HepG2 (cell line): ENCODE data around the gene C19orf38. TPM values are rescaled to one million over a fixed set of nuclear protein-coding genes. Genes with fewer than 3 reads are reported as not detected.

Source experiments
- ATAC-seq: fragments of 200-7000 bp; cut with Tn5 transposase; 3 replicates; pipeline ENCODE4 v1.9.1; 2020; ENCODE audit warnings: mild to moderate bottlenecking, moderate library complexity
- BruUV-seq: library from RNA; stranded (reverse); fragments of 400-500 nt; replicated peaks from 2 replicates; lab custom pipeline; 2021; lab: Mats Ljungman, UMichigan
- CTCF ChIA-PET: fragments of 300-600 bp; formaldehyde crosslinking; extraction: SDS; loops from one replicate; lab custom pipeline; 2021; ENCODE audit warnings: low total read pairs, inconsistent platforms, low intra/inter-chr PET ratio; lab: Yijun Ruan, JAX
- POLR2A ChIA-PET: fragments of 350-600 bp; sonication (Branson Sonifier 250); formaldehyde crosslinking; loops from one replicate; lab custom pipeline; 2020; ENCODE audit warnings: antibody characterized with exemption, inconsistent platforms; lab: Yijun Ruan, JAX
- DNase-seq: peaks from one replicate; pipeline ENCODE4 v3.0.0-alpha.2; 2015; ENCODE audit warnings: low spot score
- FAIRE-seq: peaks from 3 replicates; lab custom pipeline; 2011; peaks lifted over from hg19 to GRCh38; lab: Jason Lieb, UNC
- H2AFZ ChIP-seq: one replicate; pipeline ENCODE4 v1.6.1; 2011; ENCODE audit warnings: low read length, inconsistent platforms
- H3K27ac ChIP-seq: fragments of 300-600 bp; 3 replicates; pipeline ENCODE4 v1.8.0; 2011; ENCODE audit warnings: mixed run types, mild to moderate bottlenecking, mixed read lengths, low read length, inconsistent platforms; ENCODE audit not compliant: insufficient read depth; ENCODE audit errors: extremely low read length
- H3K27me3 ChIP-seq, 2 experiments: fragments of 200-600 bp in 1 of 2; 2 replicates in 1 of 2; 3 replicates in 1 of 2; pipeline versions ENCODE4 v1.6.0 to v1.8.0; 2011; ENCODE audit warnings: low read length in 2 of 2, mild to moderate bottlenecking in 2 of 2, moderate library complexity in 2 of 2, inconsistent platforms in 1 of 2; ENCODE audit not compliant: insufficient read depth in 2 of 2, control insufficient read depth in 1 of 2
- H3K36me3 ChIP-seq, 2 experiments: fragments of 200-600 bp in 1 of 2; replicated peaks in 1 of 2; 2 replicates in 1 of 2; 3 replicates in 1 of 2; pipeline versions ENCODE4 v1.5.1 to v1.8.0; 2011; ENCODE audit warnings: low read length in 2 of 2, inconsistent platforms in 1 of 2; ENCODE audit not compliant: insufficient read depth in 2 of 2, control insufficient read depth in 1 of 2
- H3K4me1 ChIP-seq: 2 replicates; pipeline ENCODE4 v1.5.1; 2012; ENCODE audit warnings: low read length, inconsistent platforms; ENCODE audit not compliant: insufficient read depth
- H3K4me2 ChIP-seq: 2 replicates; pipeline ENCODE4 v1.6.0; 2011; ENCODE audit warnings: low read depth, low read length, inconsistent platforms
- H3K4me3 ChIP-seq, 3 experiments: fragments of 200-600 bp in 1 of 3; sonication (generic), shearing (Covaris generic) in 1 of 3; replicated peaks in 1 of 3; 2 replicates each; pipeline ENCODE4 v1.5.1; 2011 to 2016; ENCODE audit warnings: low read length in 3 of 3, inconsistent platforms in 2 of 3, low read depth in 2 of 3, mild to moderate bottlenecking in 2 of 3, control low read depth in 1 of 3, mixed read lengths in 1 of 3; ENCODE audit not compliant: insufficient read depth in 1 of 3
- H3K79me2 ChIP-seq: one replicate; pipeline ENCODE4 v1.6.1; 2011; ENCODE audit warnings: low read length, inconsistent platforms; ENCODE audit not compliant: insufficient read depth
- H3K9ac ChIP-seq: 2 replicates; pipeline ENCODE4 v1.6.0; 2011; ENCODE audit warnings: mild to moderate bottlenecking, low read depth, low read length, inconsistent platforms; ENCODE audit not compliant: insufficient read depth
- H3K9me3 ChIP-seq: 2 replicates; pipeline ENCODE4 v1.5.1; 2012; ENCODE audit warnings: mild to moderate bottlenecking, low read length
- H4K20me1 ChIP-seq: 2 replicates; pipeline ENCODE4 v1.6.0; 2011; ENCODE audit warnings: inconsistent platforms, mild to moderate bottlenecking, low read length, moderate library complexity; ENCODE audit not compliant: insufficient read depth
- STAT5B ChIP-seq: sonication (generic); formaldehyde crosslinking; IDR thresholded peaks from 2 replicates; pipeline ENCODE4 v1.4.0; 2020; ENCODE audit warnings: missing genetic modification reagents
- ZNF460 ChIP-seq: sonication (generic); formaldehyde crosslinking; IDR thresholded peaks from 2 replicates; pipeline ENCODE4 v1.5.1; 2020; ENCODE audit warnings: missing genetic modification reagents, mild to moderate bottlenecking, borderline replicate concordance
- WGBS: methylation state at CpG from one replicate; pipeline ENCODE4 v1.1.6; 2017; ENCODE audit warnings: low lambda C conversion rate; 5-methylcytosine and 5-hydroxymethylcytosine counted together
- in situ Hi-C: cut with HindIII; loops from 2 replicates; pipeline ENCODE4 v1.10.0; 2017; ENCODE audit warnings: low pct_unique_long_range_greater_than_20kb; ENCODE audit not compliant: extremely low pct_ligation_motif_present
- intact Hi-C: fragments of 100-400 bp; cut with micrococcal nuclease; formaldehyde crosslinking; loops from one replicate; pipeline ENCODE4 v1.10.0; 2022; ENCODE audit not compliant: unreplicated experiment
- polyA plus RNA-seq, 8 experiments: library from polyadenylated mRNA; depleted of rRNA in 3 of 8; stranded (reverse) in 7 of 8; unstranded in 1 of 8; fragments of >200 nt; fragmentation: Illumina TruSeq in 4 of 8; extraction: Trizol in 4 of 8; gene quantifications; 2 replicates each; pipeline versions ENCODE4 v1.2.1 to v1.2.3, GENCODE V29; 2011 to 2016; ENCODE audit warnings: low read depth in 4 of 8, missing spikeins in 1 of 8, mixed read lengths in 1 of 8; ENCODE audit not compliant: insufficient read depth in 1 of 8
- total RNA-seq, 5 experiments: library from RNA; depleted of rRNA; stranded (reverse); fragments of >200 nt; fragmentation: Illumina TruSeq; extraction: Trizol; gene quantifications; 2 replicates each; pipeline ENCODE4 v1.2.3, GENCODE V29; 2016; ENCODE audit warnings: low read depth in 1 of 5
- TF ChIP-seq, protein P1 (sequence below): sonication (generic); formaldehyde crosslinking; IDR thresholded peaks from 2 replicates; pipeline ENCODE4; 2020; ENCODE audit warnings: missing genetic modification reagents, mild to moderate bottlenecking, borderline replicate concordance
- TF ChIP-seq, protein P2 (sequence below): sonication (generic); formaldehyde crosslinking; IDR thresholded peaks from 2 replicates; pipeline ENCODE4 v1.8.0; 2022; ENCODE audit warnings: missing genetic modification reagents, low read depth, mild to moderate bottlenecking, borderline replicate concordance

C19orf38 gene
- total and polyA plus RNA-seq, 2 of the 13 experiments (the other 11 are each of a cell fraction or from before 2014, with no cell fraction given), result 0.11 TPM; not detected in 1

DNA sequence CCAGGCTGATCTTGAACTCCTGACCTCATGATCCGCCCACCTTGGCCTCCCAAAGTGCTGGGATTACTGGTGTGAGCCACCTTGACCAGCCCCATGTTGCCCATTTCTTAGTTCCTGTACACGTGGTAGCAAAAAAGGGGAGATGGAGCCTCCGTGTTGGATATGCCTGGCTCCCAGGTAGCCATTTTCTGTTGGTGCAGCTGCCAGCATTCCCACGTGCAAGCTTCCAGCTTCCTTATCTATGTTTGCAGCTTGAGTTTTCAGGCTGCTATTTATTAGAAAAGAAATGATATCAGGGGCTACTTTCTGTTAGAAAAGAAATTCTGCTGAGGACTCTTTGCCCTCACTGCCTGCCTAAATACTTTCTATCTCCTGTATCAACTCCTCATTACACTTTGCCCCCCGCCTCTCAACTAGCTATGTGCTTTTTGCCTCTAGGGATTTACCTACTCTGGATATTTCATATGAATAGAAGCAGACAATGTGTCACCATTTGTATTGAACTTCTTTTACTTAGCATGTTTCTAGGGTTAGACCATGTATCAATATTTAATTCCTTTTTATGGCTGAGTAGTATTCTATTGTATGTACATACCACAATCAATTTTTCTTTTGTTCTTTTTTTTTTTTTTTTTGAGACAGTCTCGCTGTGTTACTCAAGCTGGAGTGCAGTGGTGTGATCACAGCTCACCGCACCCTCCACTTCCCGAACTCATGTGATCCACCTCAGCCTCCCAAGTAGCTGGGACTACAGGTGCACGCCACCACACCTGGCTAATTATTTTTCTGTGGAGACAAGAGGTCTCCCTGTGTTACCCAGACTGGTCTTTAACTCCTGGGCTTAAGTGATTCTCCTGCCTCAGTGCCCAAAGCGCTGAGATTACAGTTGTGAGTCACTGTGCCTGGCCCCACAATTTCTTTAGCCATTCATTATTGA, 8.8 kb upstream of the C19orf38 start:
- 62% methylated on average over 10 of the region's 10 CpGs for WGBS
- ATAC-seq, result no peak
- H3K4me2 ChIP-seq, result peak overlapping the region; percentile 33; the same call in 1 of the 2 replicates
- no peaks in the 10 kb centered on the region for H3K79me2 ChIP-seq
- H3K4me1 ChIP-seq, result peaks cover 72% of the 10 kb centered on the region
- no peak overlapping the region for H2AFZ ChIP-seq
- in situ Hi-C loops (no loop called here), intact Hi-C loops (loop anchor here (10.0 kb wide), 1 partner anchor 125 kb away; the partner anchor contains the start of gene DNM2)
- no peak overlapping the region for H3K9ac ChIP-seq
- H3K27ac ChIP-seq, result no peak overlapping the region
- TF ChIP-seq ZNF460 (peak; percentile 56), STAT5B (no peak)
- TF ChIP-seq, protein P1, sequence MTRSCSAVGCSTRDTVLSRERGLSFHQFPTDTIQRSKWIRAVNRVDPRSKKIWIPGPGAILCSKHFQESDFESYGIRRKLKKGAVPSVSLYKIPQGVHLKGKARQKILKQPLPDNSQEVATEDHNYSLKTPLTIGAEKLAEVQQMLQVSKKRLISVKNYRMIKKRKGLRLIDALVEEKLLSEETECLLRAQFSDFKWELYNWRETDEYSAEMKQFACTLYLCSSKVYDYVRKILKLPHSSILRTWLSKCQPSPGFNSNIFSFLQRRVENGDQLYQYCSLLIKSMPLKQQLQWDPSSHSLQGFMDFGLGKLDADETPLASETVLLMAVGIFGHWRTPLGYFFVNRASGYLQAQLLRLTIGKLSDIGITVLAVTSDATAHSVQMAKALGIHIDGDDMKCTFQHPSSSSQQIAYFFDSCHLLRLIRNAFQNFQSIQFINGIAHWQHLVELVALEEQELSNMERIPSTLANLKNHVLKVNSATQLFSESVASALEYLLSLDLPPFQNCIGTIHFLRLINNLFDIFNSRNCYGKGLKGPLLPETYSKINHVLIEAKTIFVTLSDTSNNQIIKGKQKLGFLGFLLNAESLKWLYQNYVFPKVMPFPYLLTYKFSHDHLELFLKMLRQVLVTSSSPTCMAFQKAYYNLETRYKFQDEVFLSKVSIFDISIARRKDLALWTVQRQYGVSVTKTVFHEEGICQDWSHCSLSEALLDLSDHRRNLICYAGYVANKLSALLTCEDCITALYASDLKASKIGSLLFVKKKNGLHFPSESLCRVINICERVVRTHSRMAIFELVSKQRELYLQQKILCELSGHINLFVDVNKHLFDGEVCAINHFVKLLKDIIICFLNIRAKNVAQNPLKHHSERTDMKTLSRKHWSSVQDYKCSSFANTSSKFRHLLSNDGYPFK, result peak; percentile 44; the same call in 1 of the 2 replicates
- TF ChIP-seq, protein P2, sequence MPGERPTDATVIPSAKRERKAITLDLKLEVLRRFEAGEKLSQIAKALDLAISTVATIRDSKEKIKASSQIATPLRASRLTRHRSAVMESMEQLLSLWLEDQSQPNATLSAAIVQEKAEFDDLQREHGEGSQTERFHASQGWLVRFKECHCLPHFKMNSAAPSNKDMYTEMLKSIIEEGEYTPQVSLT, result no peak
- H3K36me3 ChIP-seq, result no peaks in the 10 kb centered on the region
- H3K4me3 ChIP-seq, result no peak overlapping the region
- ChIA-PET POLR2A (no interaction called here), CTCF (no interaction called here)
- no peaks in the 10 kb centered on the region for H3K27me3 ChIP-seq
- no peak for DNase-seq
- FAIRE-seq, result no peak
- no peaks in the 10 kb centered on the region for H3K9me3 ChIP-seq
- no peaks in the 10 kb centered on the region for H4K20me1 ChIP-seq
- BruUV-seq, result no TSS peak
